A673 (cell line): ENCODE results near the gene EHD3. TPM values are rescaled to one million over a fixed set of nuclear protein-coding genes. Genes with fewer than 3 reads are reported as not detected.
A peak's percentile ranks its signal among the peaks of the same experiment; 100 is the strongest.

ENCODE experiments used
- BruUV-seq: library from RNA; stranded (reverse); fragments of 400-500 nt; replicated peaks from 2 replicates; lab custom pipeline; 2021; lab: Mats Ljungman, UMichigan
- CTCF ChIA-PET: fragments of 300-600 bp; sonication (Branson Sonifier 250); formaldehyde crosslinking; loops from one replicate; lab custom pipeline; 2022; ENCODE audit warnings: antibody characterized with exemption; lab: Charles Lee
- POLR2A ChIA-PET: fragments of 300-600 bp; sonication (Branson Sonifier 250); formaldehyde crosslinking; loops from one replicate; lab custom pipeline; 2022; ENCODE audit warnings: antibody characterized with exemption; ENCODE audit not compliant: low non-redundant PET; lab: Charles Lee
- DNase-seq: peaks from one replicate; pipeline ENCODE4 v3.0.0-alpha.2; 2015; ENCODE audit warnings: low spot score
- H3K27ac ChIP-seq: fragments of 200-600 bp; sonication (generic); 2 replicates; pipeline ENCODE4 v1.5.1; 2016; ENCODE audit warnings: mixed run types, low read depth, mild to moderate bottlenecking, mixed read lengths, antibody characterized with exemption, low read length; ENCODE audit not compliant: poor library complexity, severe bottlenecking
- H3K27me3 ChIP-seq: fragments of 200-600 bp; sonication (generic); replicated peaks from 2 replicates; pipeline ENCODE4 v1.6.1; 2017; ENCODE audit warnings: mixed run types, low read depth, mild to moderate bottlenecking, mixed read lengths, antibody characterized with exemption, low read length; ENCODE audit not compliant: insufficient read depth, poor library complexity
- H3K36me3 ChIP-seq: fragments of 200-600 bp; sonication (generic); 2 replicates; pipeline ENCODE4 v1.6.1; 2016; ENCODE audit warnings: mixed run types, mild to moderate bottlenecking, mixed read lengths, antibody characterized with exemption, low read length; ENCODE audit not compliant: insufficient read depth, poor library complexity, severe bottlenecking
- H3K4me1 ChIP-seq: fragments of 200-600 bp; sonication (generic); 2 replicates; pipeline ENCODE4 v1.6.1; 2017; ENCODE audit warnings: mixed run types, mild to moderate bottlenecking, mixed read lengths, antibody characterized with exemption, low read length; ENCODE audit not compliant: insufficient read depth, poor library complexity, severe bottlenecking
- H3K4me3 ChIP-seq: fragments of 200-600 bp; sonication (generic); 2 replicates; pipeline ENCODE4 v1.5.1; 2016; ENCODE audit warnings: low read depth, mixed run types, mild to moderate bottlenecking, mixed read lengths, low read length; ENCODE audit not compliant: poor library complexity, severe bottlenecking
- H3K9me3 ChIP-seq: fragments of 200-600 bp; sonication (generic); 2 replicates; pipeline ENCODE4 v1.6.1; 2016; ENCODE audit warnings: mixed run types, low read depth, mild to moderate bottlenecking, mixed read lengths, antibody characterized with exemption, low read length; ENCODE audit not compliant: poor library complexity, severe bottlenecking
- EZH2 ChIP-seq: fragments of 200-600 bp; sonication (generic); IDR thresholded peaks from 2 replicates; pipeline ENCODE4 v1.6.1; 2017; ENCODE audit warnings: borderline replicate concordance, low read depth, mild to moderate bottlenecking, mixed read lengths, antibody characterized with exemption, low read length; ENCODE audit not compliant: poor library complexity, severe bottlenecking
- intact Hi-C: fragments of 100-400 bp; cut with micrococcal nuclease; formaldehyde crosslinking; loops from one replicate; pipeline ENCODE4 v1.10.0; 2022; ENCODE audit not compliant: unreplicated experiment
- total RNA-seq: library from RNA; stranded (reverse); gene quantifications from 2 replicates; pipeline ENCODE4 v1.2.3, GENCODE V29; 2021
- TF ChIP-seq, protein P1 (sequence below): fragments of 300-800, 200-600 bp; sonication (generic); conservative IDR thresholded peaks from 2 replicates; pipeline ENCODE4 v1.5.1; 2017; ENCODE audit warnings: low read depth, mild to moderate bottlenecking, antibody characterized with exemption, low read length, moderate library complexity, mixed read lengths

EHD3 gene
- total RNA-seq, 1 experiment from 2014 or later, result 4.4 TPM

GRCh38 chr2:31297751-31298150, 63.8 kb downstream of the EHD3 start:
- no TSS peak for BruUV-seq
- intact Hi-C loops, result no loop called here
- H3K9me3 ChIP-seq, result no peaks in the 10 kb centered on the region
- H3K27me3 ChIP-seq, result no peaks in the 10 kb centered on the region
- no peaks in the 10 kb centered on the region for H3K4me1 ChIP-seq
- CTCF ChIA-PET, result no interaction called here
- no peak for TF ChIP-seq EZH2
- TF ChIP-seq, protein P1, sequence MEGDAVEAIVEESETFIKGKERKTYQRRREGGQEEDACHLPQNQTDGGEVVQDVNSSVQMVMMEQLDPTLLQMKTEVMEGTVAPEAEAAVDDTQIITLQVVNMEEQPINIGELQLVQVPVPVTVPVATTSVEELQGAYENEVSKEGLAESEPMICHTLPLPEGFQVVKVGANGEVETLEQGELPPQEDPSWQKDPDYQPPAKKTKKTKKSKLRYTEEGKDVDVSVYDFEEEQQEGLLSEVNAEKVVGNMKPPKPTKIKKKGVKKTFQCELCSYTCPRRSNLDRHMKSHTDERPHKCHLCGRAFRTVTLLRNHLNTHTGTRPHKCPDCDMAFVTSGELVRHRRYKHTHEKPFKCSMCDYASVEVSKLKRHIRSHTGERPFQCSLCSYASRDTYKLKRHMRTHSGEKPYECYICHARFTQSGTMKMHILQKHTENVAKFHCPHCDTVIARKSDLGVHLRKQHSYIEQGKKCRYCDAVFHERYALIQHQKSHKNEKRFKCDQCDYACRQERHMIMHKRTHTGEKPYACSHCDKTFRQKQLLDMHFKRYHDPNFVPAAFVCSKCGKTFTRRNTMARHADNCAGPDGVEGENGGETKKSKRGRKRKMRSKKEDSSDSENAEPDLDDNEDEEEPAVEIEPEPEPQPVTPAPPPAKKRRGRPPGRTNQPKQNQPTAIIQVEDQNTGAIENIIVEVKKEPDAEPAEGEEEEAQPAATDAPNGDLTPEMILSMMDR, result no peak
- no peak overlapping the region for H3K4me3 ChIP-seq
- POLR2A ChIA-PET, result no interaction called here
- no peaks in the 10 kb centered on the region for H3K36me3 ChIP-seq
- peak; percentile 50 for DNase-seq
- H3K27ac ChIP-seq, result no peak overlapping the region

DNA sequence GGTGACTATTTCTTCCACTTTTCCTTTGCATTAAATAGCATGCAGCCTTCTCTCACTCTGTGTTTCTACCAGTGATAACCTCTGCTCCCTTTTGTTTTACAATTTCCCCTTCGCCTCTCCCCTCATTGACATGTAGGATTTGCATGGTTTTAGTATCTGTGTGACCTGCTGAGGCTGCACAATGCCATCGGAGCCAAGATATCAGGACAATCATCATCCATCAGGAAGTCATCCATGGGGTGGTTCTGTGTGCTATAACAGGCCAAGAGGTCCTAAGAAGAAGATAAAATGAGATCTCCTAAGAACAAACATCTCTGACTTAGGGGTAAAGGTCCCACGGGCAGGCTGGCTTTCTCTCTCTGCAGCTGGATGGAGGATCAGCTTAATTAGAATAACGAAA, 65.6 kb downstream of the EHD3 start:
- intact Hi-C loops, result no loop called here
- TF ChIP-seq, protein P1, result no peak
- TF ChIP-seq EZH2, result no peak
- no peaks in the 10 kb centered on the region for H3K4me1 ChIP-seq
- H3K27ac ChIP-seq, result no peak overlapping the region
- ChIA-PET CTCF (no interaction called here), POLR2A (no interaction called here)
- no peak overlapping the region for H3K4me3 ChIP-seq
- H3K27me3 ChIP-seq, result no peaks in the 10 kb centered on the region
- DNase-seq, result no peak
- no peaks in the 10 kb centered on the region for H3K9me3 ChIP-seq
- H3K36me3 ChIP-seq, result no peaks in the 10 kb centered on the region
- no TSS peak for BruUV-seq

- no peaks in the 10 kb centered on the region for H3K4me1 ChIP-seq
- no peaks in the 10 kb centered on the region for H3K9me3 ChIP-seq
- no peak overlapping the region for H3K4me3 ChIP-seq
- TF ChIP-seq EZH2, result no peak
- TF ChIP-seq, protein P1, result no peak
- BruUV-seq, result no TSS peak
- ChIA-PET POLR2A (no interaction called here), CTCF (no interaction called here)
- no peaks in the 10 kb centered on the region for H3K36me3 ChIP-seq
- intact Hi-C loops, result no loop called here
- no peaks in the 10 kb centered on the region for H3K27me3 ChIP-seq
- H3K27ac ChIP-seq, result no peak overlapping the region
- DNase-seq, result no peak
These were observed 66.4 kb downstream of the EHD3 start for GRCh38 chr2:31300309-31300708.
